ENCODE measurements around the gene DDX20. TPM values are rescaled to one million over a fixed set of nuclear protein-coding genes. Genes with fewer than 3 reads are reported as not detected.

DDX20 gene
- total RNA-seq, 1 experiment from 2014 or later: 22.7 TPM

- no peak for DNase-seq (ENCODE audit: low spot score)
Measured at GRCh38 chr1:111747947-111748346, 7.8 kb upstream of the DDX20 start.

GRCh38 chr1:111749628-111750027 lies 6.1 kb upstream of the DDX20 start:
- DNase-seq (ENCODE audit: low spot score): no peak

GRCh38 chr1:111750856-111751255 lies 4.8 kb upstream of the DDX20 start:
- DNase-seq (ENCODE audit: low spot score): no peak

- DNase-seq (ENCODE audit: low spot score): no peak
Measured at GRCh38 chr1:111751906-111752575, 3.7 kb upstream of the DDX20 start.

DNA sequence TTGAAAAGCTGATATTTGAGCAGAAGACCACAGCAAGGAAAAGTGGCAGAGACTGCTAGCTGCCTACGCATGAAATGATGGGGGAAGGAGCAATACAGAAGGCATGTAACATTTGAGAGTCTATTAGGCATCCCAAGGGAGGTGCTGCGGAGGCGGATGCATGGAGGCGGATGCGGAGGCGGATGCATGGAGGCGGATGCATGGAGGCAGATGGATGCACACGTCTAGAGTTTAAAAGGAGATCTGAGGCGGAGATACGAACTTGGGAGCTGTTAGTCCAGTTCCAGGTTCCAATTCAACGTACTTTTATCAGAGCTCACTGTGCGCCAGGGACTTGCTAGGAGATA lies 744 bp upstream of the DDX20 start:
- peak; percentile 32 for DNase-seq (ENCODE audit: low spot score)

DNA sequence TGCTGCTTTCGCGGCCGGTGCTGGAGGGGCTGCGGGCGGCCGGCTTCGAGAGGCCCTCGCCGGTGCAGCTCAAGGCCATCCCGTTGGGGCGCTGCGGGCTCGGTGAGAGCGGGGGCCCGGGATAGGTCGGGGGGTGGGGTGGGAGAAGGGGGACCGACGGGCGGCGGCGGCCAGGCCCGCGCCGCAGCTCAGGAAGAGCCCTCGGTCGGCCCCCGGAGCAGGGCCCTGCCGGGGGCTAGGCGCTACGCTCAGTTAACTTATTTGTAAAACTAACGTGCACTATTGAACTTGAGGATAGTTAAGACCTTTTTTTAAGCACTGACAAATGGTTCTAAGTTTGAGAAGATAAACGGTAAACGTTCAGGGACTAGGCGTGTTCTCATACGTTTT lies 418 bp downstream of the DDX20 start:
- DNase-seq (ENCODE audit: low spot score): no peak

DNA sequence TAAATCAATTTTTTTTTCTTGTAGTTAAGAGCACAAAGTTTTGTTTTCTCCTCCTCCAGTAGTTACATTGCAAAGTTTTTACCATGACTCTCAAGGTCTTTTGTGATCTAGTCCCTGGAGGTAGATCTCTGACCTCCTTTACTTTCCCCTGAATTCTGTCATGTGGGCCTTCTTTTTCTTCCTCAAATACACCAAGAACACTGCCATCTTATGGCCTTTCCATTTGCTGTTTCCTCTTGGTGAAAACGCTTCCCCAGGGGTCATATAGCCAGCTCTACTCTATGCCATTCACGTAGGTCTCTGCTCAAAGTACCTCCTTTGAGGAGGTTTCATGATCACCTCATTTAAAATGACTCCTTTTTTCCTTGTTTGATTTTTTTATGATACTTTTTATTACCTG lies 2.7 kb downstream of the DDX20 start:
- DNase-seq (ENCODE audit: low spot score): no peak

DNA sequence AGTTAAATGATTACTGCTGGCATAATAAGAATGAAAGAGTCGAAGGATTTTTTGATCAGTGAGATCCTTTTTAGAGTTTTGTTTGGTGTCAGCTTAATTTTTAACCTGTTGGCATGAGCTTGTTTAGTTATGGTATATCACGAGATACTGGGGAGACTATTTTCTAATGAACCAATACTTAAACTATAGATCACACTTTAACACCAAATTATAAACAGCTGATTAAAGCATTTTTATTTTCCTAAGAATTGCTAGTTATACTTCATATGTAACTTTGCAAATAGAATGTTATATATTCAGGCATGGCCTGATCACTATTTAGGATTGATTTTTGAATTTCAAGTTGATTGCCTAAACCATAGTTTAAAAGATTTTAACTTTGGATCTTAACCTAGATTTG lies 6.0 kb downstream of the DDX20 start:
- no peak for DNase-seq (ENCODE audit: low spot score)

DNA sequence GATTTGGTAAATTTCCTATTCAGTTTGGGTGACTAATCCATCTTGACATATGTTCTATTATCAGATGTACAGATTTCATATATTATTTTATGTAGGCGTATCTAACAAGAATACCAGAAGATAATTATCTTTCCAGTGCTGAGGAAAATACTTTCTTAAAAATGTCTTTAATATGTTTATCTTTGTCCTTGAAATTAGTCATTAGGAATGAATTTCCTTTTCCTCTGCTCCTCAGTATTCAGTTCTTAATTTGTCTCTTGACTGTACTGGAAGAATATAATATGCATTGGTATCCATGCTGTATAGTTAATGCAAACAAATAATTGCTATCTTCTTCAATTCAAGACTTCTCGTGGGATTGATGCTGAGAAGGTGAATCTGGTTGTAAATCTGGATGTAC lies 6.6 kb downstream of the DDX20 start:
- no peak for DNase-seq (ENCODE audit: low spot score)

DNA sequence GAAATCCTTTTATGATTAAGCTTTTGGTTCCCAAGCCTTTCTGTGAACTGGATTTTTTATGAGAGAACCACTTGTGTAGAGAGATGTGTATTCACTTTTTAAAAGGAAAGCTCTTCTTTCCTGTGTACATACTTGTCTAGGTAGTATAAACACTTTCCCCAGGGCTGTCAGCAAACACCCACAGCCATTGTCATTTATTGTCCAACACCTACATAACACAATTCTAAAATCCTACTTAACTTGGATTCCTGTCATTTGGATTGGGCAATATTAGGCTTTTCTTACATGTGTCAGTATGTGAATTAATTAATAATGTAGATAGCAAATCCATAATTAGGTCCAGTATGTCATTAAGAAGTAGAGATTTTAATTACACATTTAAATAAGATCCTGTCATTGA lies 12.3 kb downstream of the DDX20 start:
- no peak for DNase-seq (ENCODE audit: low spot score)

DNA sequence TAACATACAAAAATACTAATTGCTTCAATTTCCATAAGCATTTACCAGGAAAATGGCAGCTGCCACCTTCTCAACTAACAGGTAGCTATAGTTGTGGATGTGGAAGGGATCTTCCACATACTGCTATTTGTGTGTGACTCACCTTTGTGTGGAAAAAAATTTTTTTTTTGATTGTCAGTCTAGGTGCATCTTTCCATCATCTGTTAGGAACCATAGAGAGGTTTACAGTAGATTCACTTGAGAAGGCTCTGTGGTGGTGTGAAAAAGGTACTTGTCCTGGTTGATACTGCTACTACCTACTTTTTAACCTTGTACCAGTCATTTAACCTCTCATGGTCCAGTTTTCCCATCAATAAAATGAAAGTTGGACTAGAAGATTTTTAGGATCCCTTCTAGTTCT lies 12.9 kb downstream of the DDX20 start:
- DNase-seq (ENCODE audit: low spot score): no peak

- peak; percentile 66 for DNase-seq (ENCODE audit: low spot score)
Measured at GRCh38 chr1:111769517-111770146, 13.9 kb downstream of the DDX20 start.

DNA sequence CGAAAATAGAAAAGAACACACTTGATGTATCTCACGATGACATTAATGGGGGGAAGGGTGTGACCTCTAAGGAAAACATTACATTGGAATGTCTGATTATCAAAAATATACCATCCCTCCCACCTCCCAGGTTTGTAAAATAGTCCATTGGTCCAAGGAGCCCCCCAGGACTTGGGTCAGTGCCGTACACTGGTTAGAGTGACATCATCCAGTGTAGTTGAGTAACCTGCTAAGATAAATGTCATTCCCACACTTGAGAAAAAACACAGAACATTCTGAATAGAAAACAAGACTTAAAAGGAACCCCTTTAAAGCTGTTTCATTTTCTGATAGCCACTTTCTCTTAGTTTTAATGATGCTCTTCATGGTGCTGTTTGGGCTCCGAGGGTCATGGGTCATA lies 15.2 kb downstream of the DDX20 start:
- no peak for DNase-seq (ENCODE audit: low spot score)

DNA sequence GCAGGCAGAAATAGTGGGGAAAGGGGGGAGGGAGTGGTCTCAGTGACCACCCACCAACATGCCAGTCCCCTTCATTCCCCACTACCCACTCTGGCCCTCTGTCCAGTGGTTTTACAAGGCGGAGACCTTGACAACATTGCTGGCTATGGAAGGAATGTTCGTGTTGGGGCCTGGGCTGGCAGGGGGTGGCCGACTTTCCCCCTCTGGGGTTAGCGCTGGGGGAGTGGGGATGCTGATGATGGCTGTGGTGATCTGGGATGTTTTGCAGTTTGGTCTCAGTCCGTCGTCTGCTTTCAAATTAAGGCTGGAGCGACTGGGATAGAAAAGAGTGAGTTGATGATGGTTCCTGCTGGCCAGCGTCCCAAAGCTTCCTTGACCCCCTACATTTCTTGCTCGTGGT lies 20.3 kb downstream of the DDX20 start:
- DNase-seq (ENCODE audit: low spot score): no peak

DNA sequence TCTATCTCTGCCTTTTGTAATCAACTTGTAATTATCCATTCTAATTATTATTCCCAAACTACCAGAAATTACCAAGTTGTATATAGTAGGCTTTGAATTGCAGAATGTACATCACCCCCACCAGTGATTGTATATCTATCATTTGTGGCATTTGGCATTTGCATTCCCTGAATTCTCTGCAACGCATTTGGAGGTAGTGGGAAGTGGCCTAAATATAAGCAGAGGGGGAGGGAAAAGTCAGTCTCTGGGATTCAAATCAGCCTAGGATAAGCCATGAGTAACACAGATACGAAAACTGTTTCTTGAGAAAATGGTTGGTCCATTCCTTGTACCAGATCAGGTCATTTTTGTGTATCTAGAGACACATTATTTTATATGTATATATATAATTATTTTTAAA lies 20.7 kb downstream of the DDX20 start:
- DNase-seq (ENCODE audit: low spot score): no peak

GRCh38 chr1:111776861-111777260 lies 21.2 kb downstream of the DDX20 start:
- no peak for DNase-seq (ENCODE audit: low spot score)

- no peak for DNase-seq (ENCODE audit: low spot score)
Measured at GRCh38 chr1:111777301-111777700, 21.6 kb downstream of the DDX20 start.

DNA sequence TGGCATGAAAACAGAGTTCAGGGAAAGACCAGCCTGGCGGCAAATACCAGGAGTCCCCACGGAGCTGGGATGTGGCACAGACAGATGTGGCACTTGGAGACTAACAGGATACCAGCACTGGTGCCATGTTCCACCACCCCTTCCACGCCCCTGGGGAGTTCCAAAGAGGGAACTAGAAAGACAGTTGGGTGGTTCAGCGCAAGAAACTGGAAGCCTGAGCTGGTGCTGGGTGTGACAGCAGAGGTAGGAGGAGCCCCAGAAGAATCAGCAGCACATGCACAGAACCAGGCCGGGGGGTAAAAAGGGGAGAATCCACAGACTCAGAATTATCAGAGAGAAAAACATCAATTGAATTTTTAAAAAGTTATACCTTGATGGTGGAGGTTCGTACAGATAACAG lies 22.4 kb downstream of the DDX20 start:
- no peak for DNase-seq (ENCODE audit: low spot score)

GRCh38 chr1:111778541-111779051 lies 22.9 kb downstream of the DDX20 start:
- no peak for DNase-seq (ENCODE audit: low spot score)

GRCh38 chr1:111779546-111779945 lies 23.8 kb downstream of the DDX20 start:
- DNase-seq (ENCODE audit: low spot score): no peak

DNA sequence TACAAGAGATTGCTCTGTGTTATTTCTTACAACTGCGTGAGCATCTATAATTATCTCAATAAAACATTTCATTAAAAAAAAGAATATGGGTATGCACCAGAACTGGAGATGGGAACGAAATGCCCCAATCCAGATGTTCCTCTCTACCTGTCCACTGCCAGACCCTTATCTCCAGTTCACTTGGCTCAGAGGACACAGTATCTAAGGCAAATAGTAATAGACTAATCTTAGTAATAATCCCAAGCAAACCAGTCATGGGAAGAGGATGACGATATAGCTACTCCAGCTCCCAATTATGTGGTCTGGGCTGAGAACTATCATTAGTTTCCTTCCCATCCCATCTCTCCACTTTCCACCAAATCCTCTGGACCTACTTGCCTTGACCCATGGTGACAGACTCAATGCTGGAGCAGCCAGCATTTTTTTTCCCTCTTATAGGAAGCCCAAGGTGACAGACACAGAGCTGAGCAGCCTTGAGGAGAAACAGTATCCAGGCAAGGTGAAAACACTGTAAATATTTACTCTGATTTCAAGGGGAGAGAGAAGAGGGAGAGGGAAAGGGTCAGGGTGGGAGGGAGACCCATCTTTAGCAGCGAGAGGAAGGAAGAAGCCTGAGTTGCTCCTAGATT lies 28.7 kb downstream of the DDX20 start:
- DNase-seq (ENCODE audit: low spot score): no peak

- DNase-seq (ENCODE audit: low spot score): no peak
Measured at GRCh38 chr1:111786669-111787207, 31.0 kb downstream of the DDX20 start.

GRCh38 chr1:111789142-111789541 lies 33.4 kb downstream of the DDX20 start:
- DNase-seq (ENCODE audit: low spot score): no peak

All from H4 (cell line).